Hematopoietic multipotent progenitor cell treated with erythropoietin and hydrocortisone succinate and interleukin-3 and kit ligand, for 6 days (in vitro differentiated cells): ENCODE data around the gene INF2.
"Not testable (repeated sequence)": the region's sequence is repeated elsewhere in the genome, so short reads cannot be mapped to it uniquely, and the experiment has no call there.

Experiments
- DNase-seq: peaks from one replicate; pipeline ENCODE4 v3.0.0-alpha.2; 2015

The INF2 gene

DNA sequence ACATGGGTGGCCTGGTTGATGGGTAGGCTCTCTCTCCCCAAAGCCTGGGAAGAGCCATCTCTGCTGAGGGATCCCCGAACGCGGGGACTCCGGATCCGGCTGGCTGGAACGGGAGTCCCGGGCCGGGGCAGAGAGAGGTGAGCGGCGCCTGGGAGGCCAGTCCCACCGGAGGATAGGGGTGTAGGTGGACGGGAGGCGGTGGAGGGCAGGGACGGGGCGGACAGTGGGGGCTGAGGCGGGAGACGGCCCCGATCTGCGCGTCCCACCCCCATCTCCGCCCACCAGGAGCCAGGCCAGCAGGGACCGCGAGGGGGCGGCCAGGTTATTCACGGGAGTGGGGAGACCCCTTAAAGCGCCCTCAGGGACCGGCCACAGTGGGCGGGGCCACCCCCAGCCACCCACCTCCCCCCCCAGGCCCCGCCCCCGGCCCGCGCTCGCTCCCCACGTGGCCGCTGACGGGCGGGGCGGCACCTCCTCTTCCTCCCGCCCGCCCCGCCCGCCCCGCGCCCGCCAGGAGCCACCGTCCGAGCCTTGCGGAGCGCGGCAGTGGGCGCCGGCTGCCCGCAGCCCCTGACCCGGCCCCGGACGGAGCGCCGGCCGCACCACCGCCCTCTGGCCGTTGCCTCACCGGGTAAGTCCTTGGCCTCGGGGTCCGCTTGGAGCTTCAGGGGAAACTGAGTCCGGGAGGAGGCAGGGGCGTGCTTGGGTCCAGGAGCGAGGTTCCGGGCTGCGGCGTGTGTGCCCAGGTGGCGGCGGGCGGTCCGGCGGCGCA is at the start of gene INF2:
TSS of gene INF2 (plus strand) at position 510 of the 772 bp plus-strand sequence. CDS start 11,748 bp downstream, outside the sequence.
- DNase-seq = peak; percentile 84

GRCh38 chr14:104639885-104640548 is 49.4 kb upstream of the INF2 start:
- peak; percentile 85 for DNase-seq

GRCh38 chr14:104640681-104641080 is 48.7 kb upstream of the INF2 start:
- no peak for DNase-seq

- no peak for DNase-seq
Observed at GRCh38 chr14:104641753-104642539, 47.5 kb upstream of the INF2 start.

- DNase-seq = no peak
Observed at GRCh38 chr14:104642540-104642868, 46.9 kb upstream of the INF2 start.

- no peak for DNase-seq
Observed at GRCh38 chr14:104643306-104643705, 46.1 kb upstream of the INF2 start.

DNA sequence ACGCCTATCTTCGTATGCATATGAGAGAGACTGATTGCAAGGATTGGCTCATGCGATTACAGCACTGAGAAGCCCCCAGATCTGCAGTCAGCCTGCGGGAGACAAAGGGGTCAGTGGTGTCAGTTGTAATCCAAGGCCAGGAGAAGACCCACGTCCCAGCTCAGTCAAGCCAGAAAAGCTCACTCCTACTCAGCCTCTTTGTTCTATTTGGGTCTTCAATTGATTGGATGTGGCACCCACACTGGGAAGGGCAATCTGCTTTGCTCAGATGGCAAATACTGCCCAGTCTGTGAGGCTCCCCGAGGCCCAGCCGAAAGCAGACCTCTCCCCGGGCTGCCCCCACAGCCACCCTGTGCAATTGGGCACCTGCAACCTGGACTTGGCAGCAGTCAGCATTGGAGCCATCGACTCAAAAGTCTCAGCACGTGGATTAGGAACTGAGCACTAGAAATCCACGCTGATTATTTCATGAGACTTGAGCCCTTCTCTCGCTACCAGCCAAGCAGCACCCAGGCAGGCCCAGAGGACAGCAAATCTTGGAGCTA is 45.3 kb upstream of the INF2 start:
- DNase-seq = no peak

- DNase-seq = no peak
Observed at GRCh38 chr14:104644656-104645378, 44.6 kb upstream of the INF2 start.

DNA sequence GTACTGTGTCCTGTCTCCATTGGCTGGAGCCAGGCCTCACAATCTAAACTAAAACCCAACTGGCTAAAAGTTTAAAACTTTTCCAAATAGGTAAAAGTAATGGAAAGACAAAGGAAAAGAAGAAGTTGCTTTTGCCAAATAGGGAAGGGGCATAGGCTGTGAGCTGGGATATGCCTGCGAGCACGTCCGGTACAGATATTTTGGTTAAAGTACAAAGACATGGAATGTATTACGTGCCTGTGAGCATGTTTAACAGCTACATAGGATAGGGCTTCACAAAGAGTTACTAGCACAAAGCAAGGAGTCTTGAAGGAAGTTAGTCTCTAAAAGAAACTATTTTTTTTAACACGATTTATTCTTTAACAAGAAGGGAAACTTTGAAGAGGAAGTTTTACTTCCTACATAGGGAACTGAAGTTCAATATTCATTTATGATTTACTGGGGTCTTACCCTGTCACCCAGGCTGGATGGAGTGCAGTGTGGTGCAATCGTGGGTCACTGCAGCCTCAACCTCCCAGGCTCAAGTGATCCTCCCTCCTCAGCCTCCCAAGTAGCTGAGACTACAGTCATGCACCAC is 41.9 kb upstream of the INF2 start:
- DNase-seq = no peak

- DNase-seq = peak; percentile 74
Observed at GRCh38 chr14:104650057-104650980, 39.1 kb upstream of the INF2 start.

DNA sequence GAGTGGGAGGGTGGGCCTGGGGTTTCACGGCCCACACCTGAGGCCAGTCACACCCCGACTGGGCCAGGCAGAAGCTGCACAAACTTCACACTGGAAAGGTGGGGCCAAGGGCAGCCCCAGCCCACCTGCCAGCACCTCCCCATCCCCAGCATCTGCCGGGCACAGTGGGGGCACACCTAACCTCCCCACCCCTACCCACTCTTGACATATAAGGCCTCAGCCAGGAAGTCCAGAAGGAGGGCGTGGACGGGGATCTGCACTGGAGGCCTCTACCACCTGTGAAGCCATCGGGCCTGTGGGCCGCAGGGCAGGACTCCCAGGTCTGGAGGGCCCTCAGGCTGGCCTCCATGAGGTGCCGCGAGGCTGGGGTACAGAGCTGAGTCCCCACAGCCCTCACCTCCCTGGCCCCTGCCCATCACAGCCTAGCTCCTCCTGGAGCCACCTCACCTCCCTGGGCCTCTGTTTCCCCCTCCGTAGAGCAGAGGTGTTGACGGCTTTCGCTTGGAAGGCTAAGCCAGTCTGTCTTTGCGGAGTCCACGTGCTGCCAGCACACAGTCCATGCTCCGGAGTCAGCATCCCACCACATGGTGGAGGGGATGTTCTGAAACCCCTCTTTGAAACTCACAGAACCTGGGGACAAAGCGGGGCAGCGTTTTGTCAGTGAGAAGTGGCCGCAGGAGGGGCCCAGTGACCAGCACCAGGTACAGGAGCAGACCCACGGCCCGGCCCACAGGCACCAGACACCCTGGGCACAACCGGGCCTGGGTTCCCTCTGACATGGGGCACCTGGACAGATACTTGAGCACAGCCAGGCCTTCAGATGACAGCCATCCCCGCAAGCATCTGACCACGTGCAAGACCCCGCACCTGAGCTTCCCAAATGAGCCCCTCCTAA is 38.2 kb upstream of the INF2 start:
- DNase-seq = no peak

DNA sequence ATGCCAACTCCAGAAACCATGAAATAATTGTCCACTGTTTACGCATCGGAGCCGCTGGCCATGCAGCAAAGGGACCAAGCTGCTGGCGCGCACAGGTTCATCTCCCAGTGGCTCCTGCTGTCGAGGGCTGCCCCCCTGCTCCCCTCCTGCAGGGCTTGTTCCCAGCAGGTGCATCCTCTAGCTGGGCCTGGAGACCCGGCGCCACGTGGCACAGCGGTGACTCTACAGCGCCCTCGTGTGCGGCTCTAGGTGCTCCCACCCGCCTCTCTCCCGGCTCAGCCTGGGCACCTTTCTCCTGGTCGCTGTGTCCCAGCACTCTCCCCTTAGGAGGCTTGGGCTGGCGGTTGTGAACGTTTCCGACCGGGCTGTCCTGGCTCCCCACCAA is 37.5 kb upstream of the INF2 start:
- DNase-seq = no peak

GRCh38 chr14:104652386-104652785 is 37.0 kb upstream of the INF2 start:
- DNase-seq = no peak

GRCh38 chr14:104653130-104653920 is 36.1 kb upstream of the INF2 start:
- not testable (repeated sequence) for DNase-seq

GRCh38 chr14:104654119-104654518 is 35.3 kb upstream of the INF2 start:
- no peak for DNase-seq

- DNase-seq = no peak
Observed at GRCh38 chr14:104655128-104655848, 34.1 kb upstream of the INF2 start.

- DNase-seq = no peak
Observed at GRCh38 chr14:104656014-104656714, 33.3 kb upstream of the INF2 start.

- DNase-seq = peak; percentile 42
Observed at GRCh38 chr14:104657101-104657524, 32.3 kb upstream of the INF2 start.
